Esophagus muscularis mucosa (tissue), 4 donors: Measurements from ENCODE around the gene TBC1D10A. TPM values are rescaled to one million over a fixed set of nuclear protein-coding genes. Genes with fewer than 3 reads are reported as not detected.

ENCODE experiments used
- DNase-seq: peaks from one replicate; pipeline ENCODE4 v3.0.0-alpha.2; 2017; ENCODE audit errors: extremely low spot score
- H3K27ac ChIP-seq, 4 donors: fragments of 200-600 bp; sonication (generic); replicated peaks in 1 of 4; 1 replicate in 3 of 4; 2 replicates in 1 of 4; pipeline ENCODE4 v1.5.1; 2016 to 2019; ENCODE audit warnings: mild to moderate bottlenecking in 1 of 4
- H3K27me3 ChIP-seq, 4 donors: fragments of 200-600 bp; sonication (generic); one replicate each; pipeline versions ENCODE4 v1.5.1 to v1.6.0; 2016 to 2019
- H3K36me3 ChIP-seq, 4 donors: fragments of 200-600 bp; sonication (generic); one replicate each; pipeline ENCODE4 v1.5.1; 2016 to 2019
- H3K4me1 ChIP-seq, 4 donors: fragments of 200-600 bp; sonication (generic); one replicate each; pipeline ENCODE4 v1.5.1; 2016 to 2019
- H3K4me3 ChIP-seq, 4 donors: fragments of 200-600 bp; sonication (generic); 1 replicate in 2 of 4; 2 replicates in 2 of 4; pipeline ENCODE4 v1.5.1; 2016 to 2019; ENCODE audit warnings: mild to moderate bottlenecking in 4 of 4, moderate library complexity in 1 of 4
- H3K9me3 ChIP-seq, 4 donors: fragments of 200-600 bp; sonication (generic); 1 replicate in 3 of 4; 2 replicates in 1 of 4; pipeline ENCODE4 v1.5.1; 2016 to 2019
- EP300 ChIP-seq: sonication (generic); formaldehyde crosslinking; IDR thresholded peaks from one replicate; pipeline ENCODE4 v1.6.1; 2017; ENCODE audit warnings: antibody characterized with exemption
- POLR2A ChIP-seq: fragments of 450-650 bp; IDR thresholded peaks from one replicate; pipeline ENCODE4 v1.6.1; 2017; ENCODE audit warnings: antibody characterized with exemption, moderate library complexity, mild to moderate bottlenecking, low read depth
- POLR2AphosphoS5 ChIP-seq, 2 donors: sonication (generic); formaldehyde crosslinking; IDR thresholded peaks; one replicate each; pipeline ENCODE4 v1.6.1; 2017; ENCODE audit warnings: antibody characterized with exemption in 2 of 2
- WGBS: methylation state at CpG from one replicate; pipeline ENCODE4 v1.1.5; 2018; 5-methylcytosine and 5-hydroxymethylcytosine counted together
- intact Hi-C: fragments of 100-400 bp; cut with DNase I; formaldehyde crosslinking; loops from one replicate; pipeline ENCODE4 v1.15.1; 2023
- total RNA-seq, 4 donors: library from RNA; depleted of rRNA; stranded (reverse); fragments of >200 nt; gene quantifications; one replicate each; pipeline versions ENCODE4 v1.1.0 to v1.2.1, GENCODE V29; 2016
- TF ChIP-seq, protein P1 (sequence below), 3 experiments: fragments of 200-600 bp in 2 of 3; fragments of 450-650 bp in 1 of 3; sonication (generic) in 2 of 3; IDR thresholded peaks; one replicate each; pipeline ENCODE4 v1.5.1; 2017 to 2019; ENCODE audit warnings: antibody characterized with exemption in 3 of 3, mild to moderate bottlenecking in 2 of 3, moderate library complexity in 1 of 3

Gene TBC1D10A
- total RNA-seq, 4 donors from 2014 or later: 29.5 to 40.3 (median 38.0) TPM

DNA sequence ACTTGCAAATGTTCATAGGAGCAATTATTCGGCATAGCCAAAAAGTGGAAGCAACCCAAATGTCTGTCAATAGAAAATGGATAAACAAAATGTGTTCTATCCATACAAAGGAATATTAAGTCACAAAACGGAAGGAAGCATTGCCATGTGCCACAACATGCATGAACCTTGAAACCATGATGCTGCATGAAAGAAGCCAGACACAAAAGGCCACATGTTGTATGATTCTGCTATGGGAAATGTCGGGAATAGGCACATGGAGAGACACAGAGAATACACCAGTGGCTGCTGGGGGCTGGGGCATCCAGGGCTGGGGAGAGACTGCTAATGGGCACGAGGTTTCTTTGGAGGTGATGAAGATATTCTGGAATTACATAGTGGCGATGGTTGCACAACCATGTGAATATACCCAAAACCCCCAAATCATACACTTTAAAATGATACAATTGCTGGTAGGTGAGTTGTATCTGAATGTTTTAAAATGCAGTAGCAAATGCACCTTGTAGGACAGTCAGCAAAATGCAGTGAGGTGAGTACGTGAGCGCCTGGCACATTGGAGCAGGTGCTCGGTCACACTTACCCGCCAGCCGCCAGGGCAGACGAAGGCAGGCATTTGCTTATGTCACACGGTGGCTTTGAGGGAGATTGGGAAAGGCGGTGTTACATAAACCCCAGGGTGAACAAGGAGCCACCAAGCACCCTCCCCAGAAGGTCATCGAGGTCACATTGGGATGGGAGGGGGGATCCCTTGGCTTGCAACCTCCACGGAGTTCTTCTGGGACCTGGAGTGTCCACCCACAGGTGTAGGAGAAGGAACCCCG lies 53.8 kb downstream of the TBC1D10A start:
- H3K36me3 ChIP-seq: no peaks in the 10 kb centered on the region
- TF ChIP-seq EP300 (no peak), POLR2A (no peak), POLR2AphosphoS5 (IDR thresholded peaks at IDR 0.05) (no peak)
- TF ChIP-seq, protein P1, sequence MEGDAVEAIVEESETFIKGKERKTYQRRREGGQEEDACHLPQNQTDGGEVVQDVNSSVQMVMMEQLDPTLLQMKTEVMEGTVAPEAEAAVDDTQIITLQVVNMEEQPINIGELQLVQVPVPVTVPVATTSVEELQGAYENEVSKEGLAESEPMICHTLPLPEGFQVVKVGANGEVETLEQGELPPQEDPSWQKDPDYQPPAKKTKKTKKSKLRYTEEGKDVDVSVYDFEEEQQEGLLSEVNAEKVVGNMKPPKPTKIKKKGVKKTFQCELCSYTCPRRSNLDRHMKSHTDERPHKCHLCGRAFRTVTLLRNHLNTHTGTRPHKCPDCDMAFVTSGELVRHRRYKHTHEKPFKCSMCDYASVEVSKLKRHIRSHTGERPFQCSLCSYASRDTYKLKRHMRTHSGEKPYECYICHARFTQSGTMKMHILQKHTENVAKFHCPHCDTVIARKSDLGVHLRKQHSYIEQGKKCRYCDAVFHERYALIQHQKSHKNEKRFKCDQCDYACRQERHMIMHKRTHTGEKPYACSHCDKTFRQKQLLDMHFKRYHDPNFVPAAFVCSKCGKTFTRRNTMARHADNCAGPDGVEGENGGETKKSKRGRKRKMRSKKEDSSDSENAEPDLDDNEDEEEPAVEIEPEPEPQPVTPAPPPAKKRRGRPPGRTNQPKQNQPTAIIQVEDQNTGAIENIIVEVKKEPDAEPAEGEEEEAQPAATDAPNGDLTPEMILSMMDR (IDR thresholded peaks at IDR 0.05): no peak
- no peaks in the 10 kb centered on the region for H3K9me3 ChIP-seq
- intact Hi-C loops: no loop called here
- no peaks in the 10 kb centered on the region for H3K27me3 ChIP-seq
- H3K27ac ChIP-seq: no peak overlapping the region
- DNase-seq: no peak
- H3K4me3 ChIP-seq: no peak overlapping the region
- H3K4me1 ChIP-seq: peaks cover 4 to 11% (median 8%) of the 10 kb centered on the region in 4 donors
- WGBS: 84% methylated on average over 16 of the region's 16 CpGs

DNA sequence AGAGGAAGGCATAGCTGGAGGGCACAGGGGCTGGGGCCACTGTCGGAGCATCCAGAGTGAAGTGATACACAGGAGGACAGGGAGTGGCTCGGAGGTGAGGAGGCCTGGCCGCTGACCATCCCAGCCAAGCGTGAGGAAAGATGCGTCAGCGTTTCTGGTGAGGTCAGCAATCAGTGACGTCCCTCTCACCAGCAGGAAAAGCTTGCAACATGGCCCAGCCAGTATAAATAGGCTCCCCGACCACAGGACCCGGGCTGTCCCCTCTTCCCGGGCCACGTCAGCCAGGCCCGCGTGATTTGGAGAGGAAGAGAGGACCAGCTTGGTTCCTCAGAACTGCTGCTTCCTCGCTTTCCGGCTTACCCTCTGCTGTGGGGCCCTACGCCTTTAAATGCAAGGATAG lies 55.9 kb downstream of the TBC1D10A start:
- Histone ChIP-seq H3K9me3 (no peaks in the 10 kb centered on the region), H3K27ac (no peak overlapping the region), H3K36me3 (no peaks in the 10 kb centered on the region), H3K4me3 (no peak overlapping the region), H3K4me1 (peaks cover 0 to 4% (median 0%) of the 10 kb centered on the region in 4 donors), H3K27me3 (no peaks in the 10 kb centered on the region)
- TF ChIP-seq EP300 (no peak), POLR2A (no peak), POLR2AphosphoS5 (IDR thresholded peaks at IDR 0.05) (peak; percentile 43 to 56)
- TF ChIP-seq, protein P1 (IDR thresholded peaks at IDR 0.05): no peak
- no peak for DNase-seq
- whole genome bisulfite sequencing: 66% methylated on average over 10 of the region's 16 CpGs
- intact Hi-C loops: no loop called here

DNA sequence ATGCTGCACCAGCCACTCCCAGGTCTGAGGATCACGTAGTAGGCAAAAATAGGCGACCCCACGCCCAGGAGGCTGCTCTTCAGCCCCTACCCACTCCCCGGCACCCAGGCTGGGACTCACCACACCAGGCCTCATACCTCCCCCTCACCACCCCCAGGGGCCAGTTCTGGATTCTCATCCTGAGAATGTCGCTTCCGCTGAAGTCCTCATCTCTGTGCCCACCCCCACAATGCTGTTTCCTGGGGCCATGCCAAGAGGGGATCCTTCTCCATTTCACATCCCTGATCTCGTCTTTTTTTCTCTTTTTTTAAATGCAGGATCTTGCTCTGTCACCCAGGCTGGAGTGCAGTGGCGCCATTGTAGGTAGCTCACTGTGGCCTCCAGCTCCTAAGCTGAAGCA lies 58.4 kb downstream of the TBC1D10A start:
- WGBS: 90% methylated on average over 5 of the region's 8 CpGs
- intact Hi-C loops: loop anchor here (10.0 kb wide), 1 partner anchor 216 kb away; no protein-coding TSS in a partner anchor
- no peak overlapping the region for H3K4me3 ChIP-seq
- H3K9me3 ChIP-seq: no peaks in the 10 kb centered on the region
- no peak overlapping the region for H3K27ac ChIP-seq
- TF ChIP-seq POLR2AphosphoS5 (IDR thresholded peaks at IDR 0.05): no peak
- TF ChIP-seq POLR2A: no peak
- TF ChIP-seq EP300: no peak
- TF ChIP-seq, protein P1 (IDR thresholded peaks at IDR 0.05): no peak
- no peaks in the 10 kb centered on the region for H3K36me3 ChIP-seq
- H3K27me3 ChIP-seq: peaks cover 0 to 4% (median 0%) of the 10 kb centered on the region in 4 donors
- no peak for DNase-seq
- peaks cover 0 to 7% (median 5%) of the 10 kb centered on the region in 4 donors for H3K4me1 ChIP-seq

DNA sequence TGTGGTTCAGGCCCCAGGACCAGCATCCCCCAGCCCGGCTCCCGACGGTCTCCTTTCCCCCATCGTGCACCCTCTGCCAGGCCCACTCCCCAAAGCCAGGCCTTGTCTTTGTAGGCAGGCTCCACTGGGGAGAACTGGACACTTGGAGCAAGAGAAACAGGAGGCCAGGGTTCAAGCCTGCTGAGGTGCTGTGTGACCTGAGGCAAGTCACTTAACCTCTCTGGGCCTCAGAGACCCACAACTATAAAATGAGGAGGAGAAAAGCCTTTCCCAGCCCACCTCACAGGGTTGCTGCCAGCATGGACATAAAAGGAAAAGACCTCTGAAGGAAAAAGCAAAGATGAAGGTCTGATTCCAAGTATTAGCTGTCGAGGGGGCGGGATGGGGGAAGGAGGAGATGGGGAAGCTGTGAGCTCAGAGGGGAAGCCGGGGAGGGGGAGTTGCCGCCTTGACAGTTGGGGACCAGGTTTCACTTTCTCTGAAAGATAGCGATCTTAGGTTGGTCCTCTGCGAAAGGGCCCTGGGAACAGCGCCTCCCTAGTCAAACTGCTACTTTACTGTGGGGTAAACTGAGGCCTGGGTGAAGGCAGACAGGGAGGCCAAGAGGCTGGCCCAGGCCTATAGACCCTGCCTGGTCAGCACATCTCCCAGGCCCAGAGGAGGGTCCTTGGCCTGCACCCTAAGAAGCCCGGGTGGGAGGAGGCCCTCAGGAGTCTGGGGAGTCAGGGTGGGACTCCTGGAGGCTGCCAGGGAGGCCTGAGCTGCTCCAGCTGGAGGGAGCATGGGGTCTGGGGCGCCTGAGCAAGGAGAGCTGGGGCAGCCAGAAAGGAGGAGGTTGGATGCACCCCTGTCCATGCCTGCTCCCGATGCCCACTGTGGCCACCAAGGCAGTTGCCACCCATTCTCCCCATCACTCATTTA lies 59.1 kb downstream of the TBC1D10A start:
- peak overlapping the region in 1 of 4 donors; percentile 66 for H3K27ac ChIP-seq
- intact Hi-C loops: loop anchor here (10.0 kb wide), 1 partner anchor 217 kb away; no protein-coding TSS in a partner anchor
- peak overlapping the region in 2 of 4 donors; percentile 31 to 49 for H3K4me3 ChIP-seq
- peaks cover 0 to 4% (median 0%) of the 10 kb centered on the region in 4 donors for H3K27me3 ChIP-seq
- no peaks in the 10 kb centered on the region for H3K9me3 ChIP-seq
- no peaks in the 10 kb centered on the region for H3K36me3 ChIP-seq
- 84% methylated on average over 13 of the region's 14 CpGs for WGBS
- H3K4me1 ChIP-seq: peaks cover 5 to 13% (median 11%) of the 10 kb centered on the region in 4 donors
- DNase-seq: no peak
- TF ChIP-seq POLR2A (no peak), POLR2AphosphoS5 (IDR thresholded peaks at IDR 0.05) (no peak)
